ENCODE results near the gene HSF2BP. TPM values are rescaled to one million over a fixed set of nuclear protein-coding genes. Genes with fewer than 3 reads are reported as not detected.

The HSF2BP gene
- total RNA-seq, 1 experiment from 2014 or later, result 4.6 TPM

DNA sequence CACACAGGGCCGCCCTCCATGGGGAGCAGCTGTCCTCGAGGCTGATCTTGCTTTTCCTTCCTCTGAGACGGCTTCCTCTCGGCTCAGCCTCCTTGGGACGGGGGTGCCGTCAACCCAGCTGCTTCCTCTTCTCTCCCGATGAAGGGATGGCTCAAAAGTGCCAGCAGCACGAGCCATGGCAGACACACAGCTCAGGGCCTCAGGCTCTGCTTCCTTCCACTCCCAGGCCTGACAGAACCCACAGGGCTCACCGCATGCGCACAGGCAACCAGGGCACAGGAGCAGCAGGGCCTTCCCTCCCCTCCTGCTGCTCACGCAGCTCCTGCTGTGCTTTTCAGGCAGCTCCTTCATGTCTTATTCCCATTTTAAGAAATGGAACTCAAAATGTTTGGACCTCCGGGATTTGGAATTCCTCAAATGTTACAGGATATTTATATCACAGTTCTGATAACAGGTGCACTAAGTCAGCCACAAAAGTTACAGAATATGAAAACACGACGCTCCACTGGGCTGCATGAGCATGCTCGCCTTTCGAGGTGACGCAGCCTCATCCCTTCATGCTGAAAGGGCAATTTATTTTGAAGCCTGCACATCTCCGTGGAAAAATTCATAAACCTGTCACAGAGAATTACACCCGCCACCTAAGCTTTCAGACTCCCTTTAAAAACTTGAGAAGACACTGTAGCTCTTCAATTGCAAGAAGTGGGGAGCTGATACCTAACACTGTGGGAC lies 84.4 kb downstream of the HSF2BP start:
- DNase-seq, result no peak
- H4K20me1 ChIP-seq (ENCODE audit: insufficient read depth), result no peaks in the 10 kb centered on the region
- ChIA-PET POLR2A (ENCODE audit: unreplicated experiment) (no interaction called here), CTCF (no interaction called here)
- no peaks in the 10 kb centered on the region for H3K9me3 ChIP-seq (ENCODE audit: insufficient read depth, low read depth)
- intact Hi-C loops (cut with micrococcal nuclease; ENCODE audit: unreplicated experiment), result no loop called here
- no peaks in the 10 kb centered on the region for H3K79me2 ChIP-seq (ENCODE audit: low read depth)
- H3K4me3 ChIP-seq, result no peak overlapping the region
- H3K36me3 ChIP-seq (ENCODE audit: low read depth), result no peaks in the 10 kb centered on the region
- no peak overlapping the region for H2AFZ ChIP-seq
- H3K27me3 ChIP-seq (ENCODE audit: insufficient read depth, low read depth), result no peaks in the 10 kb centered on the region
- no peaks in the 10 kb centered on the region for H3K4me1 ChIP-seq (replicated peaks; ENCODE audit: insufficient read depth)
- BruUV-seq (replicated peaks), result no TSS peak
- H3K9me2 ChIP-seq (ENCODE audit: insufficient read depth), result no peaks in the 10 kb centered on the region
- TF ChIP-seq EZH2 (IDR thresholded peaks at IDR 0.05; ENCODE audit: low read depth), result no peak
- TF ChIP-seq, protein P1, sequence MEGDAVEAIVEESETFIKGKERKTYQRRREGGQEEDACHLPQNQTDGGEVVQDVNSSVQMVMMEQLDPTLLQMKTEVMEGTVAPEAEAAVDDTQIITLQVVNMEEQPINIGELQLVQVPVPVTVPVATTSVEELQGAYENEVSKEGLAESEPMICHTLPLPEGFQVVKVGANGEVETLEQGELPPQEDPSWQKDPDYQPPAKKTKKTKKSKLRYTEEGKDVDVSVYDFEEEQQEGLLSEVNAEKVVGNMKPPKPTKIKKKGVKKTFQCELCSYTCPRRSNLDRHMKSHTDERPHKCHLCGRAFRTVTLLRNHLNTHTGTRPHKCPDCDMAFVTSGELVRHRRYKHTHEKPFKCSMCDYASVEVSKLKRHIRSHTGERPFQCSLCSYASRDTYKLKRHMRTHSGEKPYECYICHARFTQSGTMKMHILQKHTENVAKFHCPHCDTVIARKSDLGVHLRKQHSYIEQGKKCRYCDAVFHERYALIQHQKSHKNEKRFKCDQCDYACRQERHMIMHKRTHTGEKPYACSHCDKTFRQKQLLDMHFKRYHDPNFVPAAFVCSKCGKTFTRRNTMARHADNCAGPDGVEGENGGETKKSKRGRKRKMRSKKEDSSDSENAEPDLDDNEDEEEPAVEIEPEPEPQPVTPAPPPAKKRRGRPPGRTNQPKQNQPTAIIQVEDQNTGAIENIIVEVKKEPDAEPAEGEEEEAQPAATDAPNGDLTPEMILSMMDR (conservative IDR thresholded peaks at IDR 0.05), result no peak
- H3K4me2 ChIP-seq, result no peak overlapping the region
- H3K27ac ChIP-seq, result no peak overlapping the region
- no peaks in the 10 kb centered on the region for H3F3A ChIP-seq (ENCODE audit: insufficient read depth, low read depth)

DNA sequence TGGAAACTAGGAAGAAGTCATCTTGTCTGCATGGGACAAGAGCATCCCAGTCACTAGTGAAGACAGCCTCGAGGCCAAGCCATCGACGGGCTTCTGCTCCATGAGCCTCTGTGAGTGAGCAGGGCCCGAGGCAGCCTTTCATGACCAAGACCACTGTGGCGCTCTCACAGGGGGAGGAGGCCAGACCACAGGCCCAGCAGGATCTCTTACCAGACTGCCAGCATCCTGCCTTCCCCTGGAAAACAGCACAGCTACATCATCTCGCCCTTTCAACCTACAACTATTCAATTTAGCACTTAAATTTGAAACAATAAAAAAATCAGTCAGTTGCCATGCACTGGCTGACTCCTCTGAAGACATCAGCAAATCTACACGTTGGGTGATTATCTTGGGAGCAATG lies 85.4 kb downstream of the HSF2BP start:
- TF ChIP-seq, protein P1 (conservative IDR thresholded peaks at IDR 0.05), result no peak
- TF ChIP-seq EZH2 (IDR thresholded peaks at IDR 0.05; ENCODE audit: low read depth), result no peak
- Histone ChIP-seq H3K79me2 (ENCODE audit: low read depth) (no peaks in the 10 kb centered on the region), H3K27me3 (ENCODE audit: insufficient read depth, low read depth) (no peaks in the 10 kb centered on the region), H3K4me2 (no peak overlapping the region), H3K9me2 (ENCODE audit: insufficient read depth) (no peaks in the 10 kb centered on the region), H4K20me1 (ENCODE audit: insufficient read depth) (no peaks in the 10 kb centered on the region), H3K9me3 (ENCODE audit: insufficient read depth, low read depth) (no peaks in the 10 kb centered on the region), H3K27ac (no peak overlapping the region), H3K4me1 (replicated peaks; ENCODE audit: insufficient read depth) (no peaks in the 10 kb centered on the region), H3K4me3 (no peak overlapping the region), H3F3A (ENCODE audit: insufficient read depth, low read depth) (no peaks in the 10 kb centered on the region), H2AFZ (no peak overlapping the region), H3K36me3 (ENCODE audit: low read depth) (no peaks in the 10 kb centered on the region)
- intact Hi-C loops (cut with micrococcal nuclease; ENCODE audit: unreplicated experiment), result no loop called here
- BruUV-seq (replicated peaks), result no TSS peak
- no peak for DNase-seq
- CTCF ChIA-PET, result no interaction called here
- POLR2A ChIA-PET (ENCODE audit: unreplicated experiment), result no interaction called here

DNA sequence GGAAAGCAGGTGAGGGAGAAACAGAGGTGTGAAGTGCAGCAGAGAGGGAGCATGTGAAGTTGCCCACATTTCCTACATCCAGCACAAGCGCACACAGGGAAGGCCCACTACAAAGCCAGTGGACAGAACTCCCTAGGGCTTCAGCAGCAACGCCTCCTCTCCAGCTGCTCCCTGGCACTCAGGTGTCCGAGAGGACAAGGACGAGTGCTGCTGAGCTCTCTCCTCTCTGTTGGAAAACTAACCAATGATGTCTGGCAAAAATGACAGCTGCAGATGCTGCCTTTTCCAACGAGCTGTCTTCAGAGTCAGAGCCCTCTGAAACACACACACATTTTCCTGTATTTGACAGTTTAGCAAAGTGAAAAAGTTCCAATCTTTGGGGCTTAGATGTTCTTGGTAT lies 86.8 kb downstream of the HSF2BP start:
- TF ChIP-seq, protein P1 (conservative IDR thresholded peaks at IDR 0.05), result no peak
- no peak for TF ChIP-seq EZH2 (IDR thresholded peaks at IDR 0.05; ENCODE audit: low read depth)
- no peaks in the 10 kb centered on the region for H3K79me2 ChIP-seq (ENCODE audit: low read depth)
- H4K20me1 ChIP-seq (ENCODE audit: insufficient read depth), result no peaks in the 10 kb centered on the region
- H3K4me3 ChIP-seq, result no peak overlapping the region
- no peaks in the 10 kb centered on the region for H3K27me3 ChIP-seq (ENCODE audit: insufficient read depth, low read depth)
- no peaks in the 10 kb centered on the region for H3F3A ChIP-seq (ENCODE audit: insufficient read depth, low read depth)
- ChIA-PET CTCF (no interaction called here), POLR2A (ENCODE audit: unreplicated experiment) (no interaction called here)
- DNase-seq, result no peak
- no peaks in the 10 kb centered on the region for H3K9me2 ChIP-seq (ENCODE audit: insufficient read depth)
- BruUV-seq (replicated peaks), result no TSS peak
- intact Hi-C loops (cut with micrococcal nuclease; ENCODE audit: unreplicated experiment), result no loop called here
- no peaks in the 10 kb centered on the region for H3K4me1 ChIP-seq (replicated peaks; ENCODE audit: insufficient read depth)
- no peak overlapping the region for H2AFZ ChIP-seq
- H3K27ac ChIP-seq, result no peak overlapping the region
- H3K9me3 ChIP-seq (ENCODE audit: insufficient read depth, low read depth), result no peaks in the 10 kb centered on the region
- no peaks in the 10 kb centered on the region for H3K36me3 ChIP-seq (ENCODE audit: low read depth)
- H3K4me2 ChIP-seq, result no peak overlapping the region

Measured in PC-9 (cell line).